ENCODE results near the gene SEMA5A.
A peak's percentile ranks its signal among the peaks of the same experiment; 100 is the strongest.

SEMA5A gene

GRCh38 chr5:9533096-9533495 is 12.8 kb downstream of the SEMA5A start:
- TF ChIP-seq CTCF (conservative IDR thresholded peaks at IDR 0.05; ENCODE audit: low read length): no peak
- DNase-seq (ENCODE audit: low read depth): peak; percentile 33
- no peak overlapping the region for H3K4me3 ChIP-seq (ENCODE audit: low read length)

GRCh38 chr5:9529513-9529912 is 16.4 kb downstream of the SEMA5A start:
- no peak overlapping the region for H3K4me3 ChIP-seq (ENCODE audit: low read length)
- no peak for DNase-seq (ENCODE audit: low read depth)
- no peak for TF ChIP-seq CTCF (conservative IDR thresholded peaks at IDR 0.05; ENCODE audit: low read length)

GRCh38 chr5:9529041-9529480 is 16.8 kb downstream of the SEMA5A start:
- H3K4me3 ChIP-seq (ENCODE audit: low read length): no peak overlapping the region
- no peak for DNase-seq (ENCODE audit: low read depth)
- no peak for TF ChIP-seq CTCF (conservative IDR thresholded peaks at IDR 0.05; ENCODE audit: low read length)

- no peak for DNase-seq (ENCODE audit: low read depth)
- no peak overlapping the region for H3K4me3 ChIP-seq (ENCODE audit: low read length)
- no peak for TF ChIP-seq CTCF (conservative IDR thresholded peaks at IDR 0.05; ENCODE audit: low read length)
These were observed 20.9 kb downstream of the SEMA5A start for GRCh38 chr5:9524941-9525340.

- TF ChIP-seq CTCF (conservative IDR thresholded peaks at IDR 0.05; ENCODE audit: low read length): no peak
- no peak overlapping the region for H3K4me3 ChIP-seq (ENCODE audit: low read length)
- DNase-seq (ENCODE audit: low read depth): no peak
These were observed 22.6 kb downstream of the SEMA5A start for GRCh38 chr5:9523090-9523823.

- DNase-seq (ENCODE audit: low read depth): peak; percentile 94
- TF ChIP-seq CTCF (conservative IDR thresholded peaks at IDR 0.05; ENCODE audit: low read length): no peak
- H3K4me3 ChIP-seq (ENCODE audit: low read length): no peak overlapping the region
These were observed 26.3 kb downstream of the SEMA5A start for GRCh38 chr5:9519537-9519936.

GRCh38 chr5:9516591-9516990 is 29.3 kb downstream of the SEMA5A start:
- TF ChIP-seq CTCF (conservative IDR thresholded peaks at IDR 0.05; ENCODE audit: low read length): no peak
- no peak overlapping the region for H3K4me3 ChIP-seq (ENCODE audit: low read length)
- peak; percentile 18 for DNase-seq (ENCODE audit: low read depth)
